ENCODE measurements around the gene CCDC83. TPM values are rescaled to one million over a fixed set of nuclear protein-coding genes. Genes with fewer than 3 reads are reported as not detected.

CCDC83 gene
- total RNA-seq = not detected

GRCh38 chr11:85855341-85855656, at the start of gene CCDC83:
Gene CCDC83 (plus strand): TSS chr11:85855383. CDS start chr11:85865124, 9,741 bp downstream.
- WGBS, 2 donors = 31 to 34% methylated on average over 10 to 12 of the region's 13 CpGs
- no peak for DNase-seq (ENCODE audit: low spot score in 2 of 2)
- intact Hi-C loops (cut with DNase I; ENCODE audit: low total_unique reads) = loop anchor here (5.0 to 10.0 kb wide), 2 partner anchors 260 to 362 kb away; no protein-coding TSS in a partner anchor
- TF ChIP-seq POLR2A (IDR thresholded peaks at IDR 0.05) = no peak
- TF ChIP-seq CTCF (IDR thresholded peaks at IDR 0.05) = no peak
- H3K4me3 ChIP-seq (ENCODE audit: low read depth, poor library complexity, severe bottlenecking) = peak within 1 kb of the TSS; percentile 38

GRCh38 chr11:85805387-85805786, 49.8 kb upstream of the CCDC83 start:
- DNase-seq (ENCODE audit: low spot score in 2 of 2) = no peak
- no peak overlapping the region for H3K4me3 ChIP-seq (ENCODE audit: low read depth, poor library complexity, severe bottlenecking)
- 43 to 68% methylated on average over 1 of the region's 1 CpG for WGBS, 2 donors
- intact Hi-C loops (cut with DNase I; ENCODE audit: low total_unique reads) = no loop called here
- TF ChIP-seq CTCF (IDR thresholded peaks at IDR 0.05) = no peak
- TF ChIP-seq POLR2A (IDR thresholded peaks at IDR 0.05) = no peak

GRCh38 chr11:85806016-85806415, 49.2 kb upstream of the CCDC83 start:
- H3K4me3 ChIP-seq (ENCODE audit: low read depth, poor library complexity, severe bottlenecking) = no peak overlapping the region
- intact Hi-C loops (cut with DNase I; ENCODE audit: low total_unique reads) = no loop called here
- DNase-seq (ENCODE audit: low spot score in 2 of 2) = no peak
- TF ChIP-seq POLR2A (IDR thresholded peaks at IDR 0.05) (no peak), CTCF (IDR thresholded peaks at IDR 0.05) (no peak)

DNA sequence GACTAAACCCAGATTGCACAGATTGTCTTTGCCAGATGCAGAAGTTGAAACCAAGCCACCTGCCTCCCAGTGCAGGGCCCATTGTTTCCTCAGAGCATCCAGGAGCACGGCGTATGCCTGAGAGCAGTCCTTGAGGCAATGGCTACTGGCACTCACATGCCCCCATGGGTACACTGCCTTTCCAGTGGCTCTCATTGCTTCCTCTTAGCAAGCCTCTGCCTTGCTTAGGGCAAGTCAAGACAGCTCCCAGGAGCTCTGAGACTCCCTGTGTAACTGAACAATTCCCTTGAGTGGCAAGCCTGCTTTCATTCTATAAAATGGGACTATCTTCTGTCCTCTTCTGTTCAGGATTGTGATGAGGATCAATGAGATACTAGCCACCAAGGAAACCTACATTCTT, 48.3 kb upstream of the CCDC83 start:
- intact Hi-C loops (cut with DNase I; ENCODE audit: low total_unique reads) = no loop called here
- H3K4me3 ChIP-seq (ENCODE audit: low read depth, poor library complexity, severe bottlenecking) = no peak overlapping the region
- no peak for DNase-seq (ENCODE audit: low spot score in 2 of 2)
- 22 to 26% methylated on average over 2 of the region's 2 CpGs for WGBS, 2 donors
- no peak for TF ChIP-seq CTCF (IDR thresholded peaks at IDR 0.05)
- no peak for TF ChIP-seq POLR2A (IDR thresholded peaks at IDR 0.05)

- no peak overlapping the region for H3K4me3 ChIP-seq (ENCODE audit: low read depth, poor library complexity, severe bottlenecking)
- TF ChIP-seq POLR2A (IDR thresholded peaks at IDR 0.05) = no peak
- TF ChIP-seq CTCF (IDR thresholded peaks at IDR 0.05) = no peak
- DNase-seq (ENCODE audit: low spot score in 2 of 2) = no peak
- 71 to 82% methylated on average over 4 of the region's 4 CpGs for WGBS, 2 donors
- intact Hi-C loops (cut with DNase I; ENCODE audit: low total_unique reads) = no loop called here
Observed at GRCh38 chr11:85809191-85809590, 46.0 kb upstream of the CCDC83 start.

DNA sequence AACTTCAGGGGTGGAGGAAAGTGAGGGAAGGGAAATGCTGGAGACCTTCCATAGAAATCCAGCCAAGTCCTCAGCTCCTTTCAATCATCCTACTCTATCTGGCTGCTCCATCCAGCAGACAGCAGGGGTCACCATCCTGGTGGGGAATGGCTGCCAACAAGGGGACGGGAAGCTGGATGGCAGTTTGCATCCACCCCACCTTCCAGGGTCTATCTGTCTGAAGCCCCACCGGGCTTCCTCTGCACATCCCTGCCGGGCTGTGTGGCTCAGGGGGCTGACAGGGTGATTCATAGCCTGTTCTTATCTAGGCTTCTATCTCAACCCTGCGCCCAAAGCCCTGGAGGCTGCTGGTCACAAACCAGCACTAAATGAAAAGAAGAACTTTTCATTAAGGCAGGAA, 45.3 kb upstream of the CCDC83 start:
- DNase-seq (ENCODE audit: low spot score in 2 of 2) = no peak
- intact Hi-C loops (cut with DNase I; ENCODE audit: low total_unique reads) = no loop called here
- WGBS, 2 donors = 19 to 45% methylated on average over 4 of the region's 4 CpGs
- TF ChIP-seq POLR2A (IDR thresholded peaks at IDR 0.05) (no peak), CTCF (IDR thresholded peaks at IDR 0.05) (no peak)
- H3K4me3 ChIP-seq (ENCODE audit: low read depth, poor library complexity, severe bottlenecking) = no peak overlapping the region

All from lower leg skin (tissue), 4 donors.